ENCODE data around the gene TBRG4. TPM values are rescaled to one million over a fixed set of nuclear protein-coding genes. Genes with fewer than 3 reads are reported as not detected.

TBRG4 gene
- total RNA-seq, 1 donor from 2014 or later, result 71.2 TPM

- Histone ChIP-seq H3K27me3 (no peaks in the 10 kb centered on the region), H3K4me1 (no peaks in the 10 kb centered on the region), H3K27ac (no peak overlapping the region), H3K4me3 (no peak overlapping the region), H3K9me3 (no peaks in the 10 kb centered on the region), H3K36me3 (no peaks in the 10 kb centered on the region)
- TF ChIP-seq POLR2A (IDR thresholded peaks at IDR 0.05), result no peak
- no peak for TF ChIP-seq CTCF (IDR thresholded peaks at IDR 0.05)
- no peak for TF ChIP-seq POLR2AphosphoS5 (IDR thresholded peaks at IDR 0.05; ENCODE audit: insufficient read depth in 1 of 2, low read depth in 1 of 2)
- no peak for DNase-seq (ENCODE audit: extremely low spot score in 2 of 2)
- intact Hi-C loops (cut with DNase I), result no loop called here
These were observed 14.7 kb upstream of the TBRG4 start for GRCh38 chr7:45126201-45126600.

- TF ChIP-seq POLR2A (IDR thresholded peaks at IDR 0.05) (no peak), POLR2AphosphoS5 (IDR thresholded peaks at IDR 0.05; ENCODE audit: insufficient read depth in 1 of 2, low read depth in 1 of 2) (no peak), CTCF (IDR thresholded peaks at IDR 0.05) (no peak)
- no peaks in the 10 kb centered on the region for H3K9me3 ChIP-seq
- intact Hi-C loops (cut with DNase I), result no loop called here
These were observed 13.9 kb upstream of the TBRG4 start for GRCh38 chr7:45125193-45125904.

GRCh38 chr7:45123913-45124710, 12.6 kb upstream of the TBRG4 start:
- Histone ChIP-seq H3K9me3 (no peaks in the 10 kb centered on the region), H3K27ac (no peak overlapping the region), H3K4me3 (no peak overlapping the region), H3K36me3 (no peaks in the 10 kb centered on the region), H3K27me3 (no peaks in the 10 kb centered on the region), H3K4me1 (no peaks in the 10 kb centered on the region)
- DNase-seq (ENCODE audit: extremely low spot score in 2 of 2), result no peak
- intact Hi-C loops (cut with DNase I), result no loop called here
- no peak for TF ChIP-seq POLR2A (IDR thresholded peaks at IDR 0.05)
- TF ChIP-seq CTCF (IDR thresholded peaks at IDR 0.05), result no peak
- TF ChIP-seq POLR2AphosphoS5 (IDR thresholded peaks at IDR 0.05; ENCODE audit: insufficient read depth in 1 of 2, low read depth in 1 of 2), result no peak

More at GRCh38 chr7:45125193-45125904, 13.9 kb upstream of the TBRG4 start:
- no peaks in the 10 kb centered on the region for H3K36me3 ChIP-seq
- H3K4me3 ChIP-seq, result no peak overlapping the region
- no peaks in the 10 kb centered on the region for H3K27me3 ChIP-seq
- no peak overlapping the region for H3K27ac ChIP-seq
- no peaks in the 10 kb centered on the region for H3K4me1 ChIP-seq
- DNase-seq (ENCODE audit: extremely low spot score in 2 of 2), result no peak

GRCh38 chr7:45122975-45123860, 11.7 kb upstream of the TBRG4 start:
- TF ChIP-seq POLR2AphosphoS5 (IDR thresholded peaks at IDR 0.05; ENCODE audit: insufficient read depth in 1 of 2, low read depth in 1 of 2) (no peak), POLR2A (IDR thresholded peaks at IDR 0.05) (no peak), CTCF (IDR thresholded peaks at IDR 0.05) (no peak)
- intact Hi-C loops (cut with DNase I), result no loop called here
- no peak overlapping the region for H3K27ac ChIP-seq

More at GRCh38 chr7:45122975-45123860, 11.7 kb upstream of the TBRG4 start:
- DNase-seq (ENCODE audit: extremely low spot score in 2 of 2), result no peak
- Histone ChIP-seq H3K4me3 (no peak overlapping the region), H3K9me3 (no peaks in the 10 kb centered on the region), H3K27me3 (no peaks in the 10 kb centered on the region), H3K36me3 (no peaks in the 10 kb centered on the region), H3K4me1 (no peaks in the 10 kb centered on the region)

Measured in vagina (tissue), 2 donors.